H7 (cell line): Measurements from ENCODE around the gene C2orf76. TPM values are rescaled to one million over a fixed set of nuclear protein-coding genes. Genes with fewer than 3 reads are reported as not detected.

Source experiments
- DNase-seq: peaks from one replicate; pipeline ENCODE4 v3.0.0; 2012
- H3K27me3 ChIP-seq: 2 replicates; pipeline ENCODE4 v1.6.0; 2011; ENCODE audit warnings: mild to moderate bottlenecking, low read length; ENCODE audit not compliant: control insufficient read depth, insufficient read depth
- H3K36me3 ChIP-seq: replicated peaks from 2 replicates; pipeline ENCODE4 v1.5.1; 2011; ENCODE audit warnings: low read length; ENCODE audit not compliant: control insufficient read depth, insufficient read depth
- H3K4me3 ChIP-seq: 2 replicates; pipeline ENCODE4 v1.5.1; 2011; ENCODE audit warnings: low read depth, mild to moderate bottlenecking, control low read depth, low read length, moderate library complexity; ENCODE audit not compliant: insufficient read depth
- total RNA-seq: library from RNA; depleted of rRNA; stranded (reverse); fragments of >200 nt; shearing (Covaris generic); gene quantifications from 2 replicates; pipeline ENCODE4 v1.2.3, GENCODE V29; 2014

The C2orf76 gene
- total RNA-seq, 1 experiment from 2014 or later = 11.0 TPM

DNA sequence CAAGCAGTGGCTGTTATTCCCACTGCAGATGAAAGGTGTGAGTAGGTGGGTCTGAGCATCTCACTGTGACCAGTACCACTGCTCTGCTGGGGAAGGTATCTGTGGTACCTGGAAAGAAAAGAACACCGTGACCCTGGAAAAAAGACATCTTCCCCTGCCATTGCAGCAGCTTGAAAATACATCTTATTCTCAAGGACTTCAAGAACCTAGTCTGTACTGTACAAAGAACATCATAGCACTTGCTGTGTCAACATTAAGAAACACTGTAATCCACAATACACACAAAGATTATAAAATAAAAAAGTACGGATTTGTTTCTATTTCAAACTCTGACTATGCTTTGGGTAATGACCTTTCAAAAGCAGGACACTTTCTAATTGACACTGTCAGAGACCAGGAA, 28.9 kb downstream of the C2orf76 start:
- Histone ChIP-seq H3K27me3 (no peaks in the 10 kb centered on the region), H3K4me3 (no peak overlapping the region), H3K36me3 (no peaks in the 10 kb centered on the region)
- DNase-seq = no peak

GRCh38 chr2:119333833-119334232, 32.8 kb downstream of the C2orf76 start:
- Histone ChIP-seq H3K4me3 (no peak overlapping the region), H3K27me3 (no peaks in the 10 kb centered on the region), H3K36me3 (no peaks in the 10 kb centered on the region)
- no peak for DNase-seq

GRCh38 chr2:119333360-119333759, 33.3 kb downstream of the C2orf76 start:
- Histone ChIP-seq H3K4me3 (no peak overlapping the region), H3K36me3 (no peaks in the 10 kb centered on the region), H3K27me3 (no peaks in the 10 kb centered on the region)
- DNase-seq = no peak

DNA sequence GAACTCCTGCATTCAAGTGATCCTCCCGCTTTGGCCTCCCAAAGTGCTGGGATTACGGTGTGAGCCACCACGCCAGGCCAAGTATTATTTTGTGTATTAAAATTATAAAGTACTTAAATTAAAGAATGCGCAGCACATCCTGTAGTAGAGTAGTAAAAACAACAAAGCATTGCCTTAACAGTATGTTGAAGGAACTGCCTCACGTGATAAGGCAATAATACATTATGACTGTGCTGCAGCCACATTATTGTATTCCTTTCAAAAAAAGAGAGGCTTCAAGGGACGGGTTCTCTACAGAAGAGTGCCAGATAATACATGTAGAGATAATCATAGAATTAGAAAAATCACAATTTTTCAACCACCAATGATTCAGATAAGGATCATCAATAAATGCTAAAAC, 33.7 kb downstream of the C2orf76 start:
- DNase-seq = no peak
- H3K36me3 ChIP-seq = no peaks in the 10 kb centered on the region
- no peaks in the 10 kb centered on the region for H3K27me3 ChIP-seq
- H3K4me3 ChIP-seq = no peak overlapping the region

DNA sequence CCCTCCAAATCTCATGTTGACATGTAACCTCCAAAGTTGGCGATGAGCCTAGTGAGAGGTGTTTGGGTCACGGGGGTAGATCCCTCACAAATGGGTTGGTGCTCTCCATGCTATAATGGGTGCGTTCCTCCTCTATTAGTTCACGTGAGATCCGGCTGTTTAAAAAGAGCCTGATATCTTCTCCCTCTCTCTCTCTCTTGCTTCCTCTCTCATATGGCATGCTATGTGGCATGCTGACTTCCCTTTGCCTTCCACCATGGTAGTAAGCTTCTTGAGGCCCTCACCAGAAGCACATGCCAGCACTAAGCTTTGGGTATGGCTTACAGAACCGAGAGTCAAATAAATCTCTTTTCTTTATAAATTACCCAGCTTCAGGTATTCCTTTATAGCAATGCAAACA, 39.2 kb downstream of the C2orf76 start:
- no peaks in the 10 kb centered on the region for H3K36me3 ChIP-seq
- DNase-seq = no peak
- H3K27me3 ChIP-seq = no peaks in the 10 kb centered on the region
- H3K4me3 ChIP-seq = no peak overlapping the region

DNA sequence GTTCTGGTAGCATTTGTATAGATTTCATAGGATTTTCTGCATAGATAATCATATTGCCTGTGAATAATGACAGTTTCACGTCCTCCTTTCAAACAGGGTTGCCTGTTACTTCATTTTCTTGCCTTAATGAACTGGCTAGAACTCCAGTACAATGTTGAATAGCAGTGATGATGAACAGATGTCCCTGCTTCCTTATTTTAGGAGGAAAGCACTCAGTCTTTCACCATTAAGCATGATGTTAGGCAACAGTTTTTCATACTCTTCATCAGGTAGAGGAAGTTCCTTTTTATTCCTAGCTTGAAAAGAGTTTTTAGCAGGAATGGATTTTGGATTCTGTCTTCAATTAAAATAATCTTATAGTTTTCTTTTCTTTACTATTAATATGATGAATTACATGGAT, 39.7 kb downstream of the C2orf76 start:
- Histone ChIP-seq H3K27me3 (no peaks in the 10 kb centered on the region), H3K4me3 (no peak overlapping the region), H3K36me3 (no peaks in the 10 kb centered on the region)
- DNase-seq = no peak

- H3K27me3 ChIP-seq = no peaks in the 10 kb centered on the region
- H3K4me3 ChIP-seq = no peak overlapping the region
- DNase-seq = no peak
Measured at GRCh38 chr2:119324685-119325270, 41.9 kb downstream of the C2orf76 start.

DNA sequence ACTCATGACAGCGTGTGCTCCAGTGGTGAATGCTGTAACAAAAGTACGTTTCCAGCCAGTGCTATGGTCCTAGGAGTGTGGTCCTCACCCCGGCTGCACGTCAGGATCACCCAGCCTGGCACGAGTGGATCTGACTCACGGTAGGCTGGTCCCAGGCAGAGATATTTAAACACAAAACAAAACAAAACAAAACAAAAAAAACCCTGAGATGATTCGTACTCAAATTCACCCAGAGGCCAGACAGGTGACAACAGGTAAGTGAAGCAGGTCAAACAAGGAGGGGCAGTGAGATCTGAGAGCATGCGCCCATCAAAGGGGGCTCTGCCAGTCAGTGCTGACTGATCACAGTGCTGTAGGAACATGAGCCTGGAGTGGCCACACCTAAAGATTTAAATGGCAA, 43.2 kb downstream of the C2orf76 start:
- no peak for DNase-seq
- H3K36me3 ChIP-seq = no peaks in the 10 kb centered on the region
- H3K4me3 ChIP-seq = no peak overlapping the region
- no peaks in the 10 kb centered on the region for H3K27me3 ChIP-seq

More at GRCh38 chr2:119324685-119325270, 41.9 kb downstream of the C2orf76 start:
- no peaks in the 10 kb centered on the region for H3K36me3 ChIP-seq

- Histone ChIP-seq H3K4me3 (no peak overlapping the region), H3K27me3 (no peaks in the 10 kb centered on the region), H3K36me3 (no peaks in the 10 kb centered on the region)
- DNase-seq = no peak
Measured at GRCh38 chr2:119319593-119319992, 47.0 kb downstream of the C2orf76 start.

- Histone ChIP-seq H3K27me3 (no peaks in the 10 kb centered on the region), H3K4me3 (no peak overlapping the region), H3K36me3 (no peaks in the 10 kb centered on the region)
- DNase-seq = no peak
Measured at GRCh38 chr2:119317554-119317953, 49.1 kb downstream of the C2orf76 start.

- no peak for DNase-seq
- no peak overlapping the region for H3K4me3 ChIP-seq
- no peaks in the 10 kb centered on the region for H3K36me3 ChIP-seq
- H3K27me3 ChIP-seq = no peaks in the 10 kb centered on the region
Measured at GRCh38 chr2:119316066-119316465, 50.6 kb downstream of the C2orf76 start.

- Histone ChIP-seq H3K36me3 (no peaks in the 10 kb centered on the region), H3K27me3 (no peaks in the 10 kb centered on the region), H3K4me3 (no peak overlapping the region)
- DNase-seq = no peak
Measured at GRCh38 chr2:119315241-119315925, 51.3 kb downstream of the C2orf76 start.

DNA sequence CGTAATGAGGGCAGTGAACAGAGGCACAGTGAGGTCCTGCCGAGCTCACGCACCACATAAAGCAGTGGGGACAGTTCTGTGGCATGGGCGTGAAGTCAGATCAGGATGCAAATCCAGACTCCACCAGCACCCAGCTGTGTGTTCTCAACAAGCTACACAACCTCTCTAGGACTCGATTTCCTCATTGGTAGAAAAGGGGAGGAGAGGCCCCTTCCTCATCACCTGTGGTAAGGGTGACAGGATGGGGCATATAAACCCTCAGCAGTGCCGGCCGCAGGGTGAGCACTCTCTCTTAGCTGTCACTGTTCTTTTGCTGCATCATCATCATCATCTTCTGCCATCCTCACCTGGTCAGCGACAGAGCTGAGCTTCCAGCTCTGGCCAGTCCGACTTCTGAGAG, 54.8 kb downstream of the C2orf76 start:
- no peak for DNase-seq
- Histone ChIP-seq H3K27me3 (no peaks in the 10 kb centered on the region), H3K36me3 (no peaks in the 10 kb centered on the region), H3K4me3 (no peak overlapping the region)

DNA sequence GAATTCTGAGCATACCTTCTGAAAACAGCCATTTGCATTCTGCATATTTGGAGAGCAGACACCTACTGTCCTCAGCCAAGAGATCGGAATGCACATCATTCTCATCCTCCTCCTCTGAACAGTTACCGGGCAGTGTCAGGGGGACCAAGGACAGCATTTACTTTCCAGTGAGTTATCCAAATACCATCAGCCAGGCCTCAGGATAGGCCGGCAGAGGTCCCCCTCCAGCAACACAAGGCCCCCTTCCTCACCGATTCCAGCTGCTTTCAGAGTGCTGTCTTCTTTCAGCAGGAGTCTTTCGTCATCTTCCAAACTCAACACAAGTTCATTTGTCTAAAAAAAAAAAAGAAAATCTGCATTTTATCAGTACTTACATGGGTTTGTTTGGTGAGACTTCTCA, 55.3 kb downstream of the C2orf76 start:
- H3K4me3 ChIP-seq = no peak overlapping the region
- no peaks in the 10 kb centered on the region for H3K36me3 ChIP-seq
- H3K27me3 ChIP-seq = no peaks in the 10 kb centered on the region
- DNase-seq = peak; percentile 25

- Histone ChIP-seq H3K4me3 (no peak overlapping the region), H3K36me3 (no peaks in the 10 kb centered on the region), H3K27me3 (no peaks in the 10 kb centered on the region)
- DNase-seq = no peak
Measured at GRCh38 chr2:119308793-119309330, 57.8 kb downstream of the C2orf76 start.
